HEK293 (cell line): Measurements from ENCODE around the gene NINL.

ENCODE experiments used
- CTCF ChIA-PET: fragments of 350-600 bp; formaldehyde crosslinking; extraction: SDS; loops from one replicate; lab custom pipeline; 2021; ENCODE audit warnings: antibody characterized with exemption; lab: Yijun Ruan, JAX
- POLR2A ChIA-PET: fragments of 300-600 bp; formaldehyde crosslinking; extraction: SDS; loops from one replicate; lab custom pipeline; 2020; ENCODE audit warnings: antibody characterized with exemption, inconsistent platforms; lab: Yijun Ruan, JAX
- H3K27ac ChIP-seq: fragments of 200-500 bp; sonication (Bioruptor generic); 2 replicates; pipeline ENCODE4 v1.5.1; 2014; ENCODE audit warnings: low read depth, low read length, control low read depth, inconsistent platforms; ENCODE audit errors: extremely low read depth
- H3K36me3 ChIP-seq, 2 experiments: fragments of 200-500 bp in 1 of 2; sonication (Bioruptor generic) in 1 of 2; 1 replicate in 1 of 2; 2 replicates in 1 of 2; pipeline ENCODE4 v1.5.1; 2014 to 2017; ENCODE audit warnings: inconsistent platforms in 2 of 2, low read length in 2 of 2; ENCODE audit not compliant: control insufficient read depth in 2 of 2, insufficient read depth in 1 of 2
- H3K4me1 ChIP-seq: fragments of 200-500 bp; sonication (Bioruptor generic); 2 replicates; pipeline ENCODE4 v1.5.1; 2014; ENCODE audit warnings: mild to moderate bottlenecking, low read length, inconsistent platforms; ENCODE audit not compliant: control insufficient read depth, insufficient read depth
- H3K4me3 ChIP-seq: 2 replicates; pipeline ENCODE4 v1.5.1; 2011; ENCODE audit warnings: low read depth, mild to moderate bottlenecking, control low read depth, low read length, moderate library complexity
- H3K9me3 ChIP-seq: fragments of 200-500 bp; sonication (Bioruptor generic); 2 replicates; pipeline ENCODE4 v1.5.1; 2014; ENCODE audit warnings: low read depth, low read length, inconsistent platforms; ENCODE audit not compliant: control insufficient read depth, insufficient read depth
- GLI4 ChIP-seq: fragments of 450-650 bp; formaldehyde crosslinking; IDR thresholded peaks from 2 replicates; pipeline ENCODE4 v1.5.1; 2016; ENCODE audit warnings: missing biosample characterization, missing genetic modification characterization
- GLIS2 ChIP-seq: fragments of 450-650 bp; formaldehyde crosslinking; IDR thresholded peaks from 2 replicates; pipeline ENCODE4 v1.5.1; 2016; ENCODE audit warnings: missing biosample characterization, missing genetic modification characterization
- KLF16 ChIP-seq: fragments of 450-650 bp; formaldehyde crosslinking; IDR thresholded peaks from 2 replicates; pipeline ENCODE4 v1.5.1; 2017; ENCODE audit warnings: missing biosample characterization, missing genetic modification characterization
- KLF7 ChIP-seq: fragments of 450-650 bp; formaldehyde crosslinking; IDR thresholded peaks from 2 replicates; pipeline ENCODE4 v1.5.1; 2016; ENCODE audit warnings: missing biosample characterization, missing genetic modification characterization, borderline replicate concordance
- PRDM1 ChIP-seq: fragments of 450-650 bp; formaldehyde crosslinking; IDR thresholded peaks from 2 replicates; pipeline ENCODE4; 2016; ENCODE audit warnings: missing biosample characterization, missing genetic modification characterization
- ZEB2 ChIP-seq: fragments of 450-650 bp; formaldehyde crosslinking; IDR thresholded peaks from 2 replicates; pipeline ENCODE4 v1.5.1; 2016; ENCODE audit warnings: missing biosample characterization, missing genetic modification characterization
- ZNF121 ChIP-seq: fragments of 450-650 bp; formaldehyde crosslinking; IDR thresholded peaks from 2 replicates; pipeline ENCODE4 v1.5.1; 2016; ENCODE audit warnings: missing biosample characterization, missing genetic modification characterization
- ZNF175 ChIP-seq: fragments of 450-650 bp; formaldehyde crosslinking; IDR thresholded peaks from 2 replicates; pipeline ENCODE4 v1.5.1; 2016; ENCODE audit warnings: missing biosample characterization, missing genetic modification characterization
- ZNF391 ChIP-seq: fragments of 450-650 bp; formaldehyde crosslinking; IDR thresholded peaks from 2 replicates; pipeline ENCODE4 v1.5.1; 2016; ENCODE audit warnings: low read depth, missing biosample characterization, missing genetic modification characterization, borderline replicate concordance
- ZNF426 ChIP-seq: fragments of 450-650 bp; formaldehyde crosslinking; IDR thresholded peaks from 2 replicates; pipeline ENCODE4 v1.5.1; 2017; ENCODE audit warnings: missing biosample characterization, missing genetic modification characterization, mild to moderate bottlenecking, inconsistent platforms, moderate library complexity
- ZNF621 ChIP-seq: fragments of 450-650 bp; formaldehyde crosslinking; IDR thresholded peaks from 2 replicates; pipeline ENCODE4 v1.5.1; 2017; ENCODE audit warnings: missing biosample characterization, missing genetic modification characterization
- ZNF623 ChIP-seq: fragments of 450-650 bp; formaldehyde crosslinking; IDR thresholded peaks from 2 replicates; pipeline ENCODE4 v1.5.1; 2016; ENCODE audit warnings: missing biosample characterization, missing genetic modification characterization
- ZNF654 ChIP-seq: fragments of 450-650 bp; formaldehyde crosslinking; IDR thresholded peaks from 2 replicates; pipeline ENCODE4 v1.5.1; 2016; ENCODE audit warnings: low read depth, missing biosample characterization, missing genetic modification characterization
- ZNF76 ChIP-seq: fragments of 450-650 bp; formaldehyde crosslinking; IDR thresholded peaks from 2 replicates; pipeline ENCODE4; 2016; ENCODE audit warnings: low read depth, missing biosample characterization, missing genetic modification characterization, borderline replicate concordance
- ZNF843 ChIP-seq: fragments of 450-650 bp; formaldehyde crosslinking; IDR thresholded peaks from 2 replicates; pipeline ENCODE4 v1.5.1; 2016; ENCODE audit warnings: missing biosample characterization, missing genetic modification characterization
- ZSCAN16 ChIP-seq: fragments of 450-650 bp; formaldehyde crosslinking; IDR thresholded peaks from 2 replicates; pipeline ENCODE4 v1.5.1; 2016; ENCODE audit warnings: missing biosample characterization, missing genetic modification characterization
- TF ChIP-seq, protein P1 (sequence below): fragments of 450-650 bp; formaldehyde crosslinking; IDR thresholded peaks from 2 replicates; pipeline ENCODE4 v1.5.1; 2016; ENCODE audit warnings: missing biosample characterization, missing genetic modification characterization, low read depth
- TF ChIP-seq, protein P2 (sequence below): fragments of 450-650 bp; formaldehyde crosslinking; IDR thresholded peaks from 2 replicates; pipeline ENCODE4 v1.5.1; 2016; ENCODE audit warnings: missing biosample characterization, missing genetic modification characterization
- TF ChIP-seq, protein P3 (sequence below): fragments of 450-650 bp; formaldehyde crosslinking; conservative IDR thresholded peaks from 2 replicates; pipeline ENCODE4 v1.5.1; 2016; ENCODE audit warnings: low read depth, missing biosample characterization, missing genetic modification characterization

NINL gene

DNA sequence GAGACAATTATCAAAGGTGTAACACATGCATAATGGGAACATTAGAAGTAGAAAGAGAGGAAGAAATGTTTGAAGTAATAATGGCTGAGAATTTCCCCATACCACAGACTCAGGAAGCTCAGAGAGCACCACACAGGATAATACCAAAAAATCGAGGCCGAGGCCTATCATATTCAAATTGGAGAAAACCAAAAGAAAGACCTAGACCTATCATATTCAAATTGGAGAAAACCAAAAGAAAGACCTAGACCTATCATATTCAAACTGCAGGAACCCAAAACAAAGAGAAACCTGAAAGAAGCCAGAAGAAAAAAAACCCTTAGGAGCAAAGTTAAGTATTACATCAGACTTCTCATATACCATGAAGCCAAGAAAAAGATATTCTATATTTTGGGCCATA lies 18.0 kb downstream of the NINL start (continued):
- TF ChIP-seq, protein P1, sequence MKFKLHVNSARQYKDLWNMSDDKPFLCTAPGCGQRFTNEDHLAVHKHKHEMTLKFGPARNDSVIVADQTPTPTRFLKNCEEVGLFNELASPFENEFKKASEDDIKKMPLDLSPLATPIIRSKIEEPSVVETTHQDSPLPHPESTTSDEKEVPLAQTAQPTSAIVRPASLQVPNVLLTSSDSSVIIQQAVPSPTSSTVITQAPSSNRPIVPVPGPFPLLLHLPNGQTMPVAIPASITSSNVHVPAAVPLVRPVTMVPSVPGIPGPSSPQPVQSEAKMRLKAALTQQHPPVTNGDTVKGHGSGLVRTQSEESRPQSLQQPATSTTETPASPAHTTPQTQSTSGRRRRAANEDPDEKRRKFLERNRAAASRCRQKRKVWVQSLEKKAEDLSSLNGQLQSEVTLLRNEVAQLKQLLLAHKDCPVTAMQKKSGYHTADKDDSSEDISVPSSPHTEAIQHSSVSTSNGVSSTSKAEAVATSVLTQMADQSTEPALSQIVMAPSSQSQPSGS (tag by site-specific recombination) = no peak
- TF ChIP-seq ZNF843 = no peak
- TF ChIP-seq PRDM1 (tag by site-specific recombination) = no peak
- TF ChIP-seq GLIS2 (tag by site-specific recombination) = no peak
- TF ChIP-seq ZNF391 (tag by site-specific recombination) = no peak
- TF ChIP-seq, all 188 proteins: peak for 0

DNA sequence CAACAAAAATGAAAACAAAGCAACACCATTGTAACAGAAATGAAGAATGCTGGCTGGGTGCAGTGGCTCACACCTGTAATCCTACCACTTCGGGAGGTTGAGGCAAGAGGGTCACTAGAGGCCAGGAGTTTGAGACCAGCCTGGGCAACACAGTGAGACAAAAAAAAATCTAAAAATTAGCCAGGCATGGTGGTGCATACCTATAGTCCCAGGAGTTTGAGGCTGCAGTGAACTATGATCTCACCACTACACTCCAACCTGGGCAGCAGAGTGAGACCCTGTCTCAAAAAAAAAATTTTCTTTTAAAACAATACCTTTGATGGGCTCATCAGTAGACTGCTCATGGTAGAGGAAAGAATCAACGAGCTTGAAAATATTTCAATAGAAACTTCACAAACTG lies 18.5 kb downstream of the NINL start:
- Histone ChIP-seq H3K9me3 (no peaks in the 10 kb centered on the region), H3K27ac (no peak overlapping the region), H3K4me3 (no peak overlapping the region), H3K4me1 (no peaks in the 10 kb centered on the region), H3K36me3 (no peaks in the 10 kb centered on the region; a peak in 1 of 3 replicates)
- CTCF ChIA-PET = interaction anchor here (0.6 to 0.7 kb wide), 2 partner anchors 47 to 57 kb away, joined by 3 to 4 read pairs; no protein-coding TSS in a partner anchor
- POLR2A ChIA-PET = no interaction called here
- TF ChIP-seq ZNF121 (tag by site-specific recombination) (peak; percentile 67; the same call in 1 of the 2 replicates), KLF16 (no peak)

DNA sequence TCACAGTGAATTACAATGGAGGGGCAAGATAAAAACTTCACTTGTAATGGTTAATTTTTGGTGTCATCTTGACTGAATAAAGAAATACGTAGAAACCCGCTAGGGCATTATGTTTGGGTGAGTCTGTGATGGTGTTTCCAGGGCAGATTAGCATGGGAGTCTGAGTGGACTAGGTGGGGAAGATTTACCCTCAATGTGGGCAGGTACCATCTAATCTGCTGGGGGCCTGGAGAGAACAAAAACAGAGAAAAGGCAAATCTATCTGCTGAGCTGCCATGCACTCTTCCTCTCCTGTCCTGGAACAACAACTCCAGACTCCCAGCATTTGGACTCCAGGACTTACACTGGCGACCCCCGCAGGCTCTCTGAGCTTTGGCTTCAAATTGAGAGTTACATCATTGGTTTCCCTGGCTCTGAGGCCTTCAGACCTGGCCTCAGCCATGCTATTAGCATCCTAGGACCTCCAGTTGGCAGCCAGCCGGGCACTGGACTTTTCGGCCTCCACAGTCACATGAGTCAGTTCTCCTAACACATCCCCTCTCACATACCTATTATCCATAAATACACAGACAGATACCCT lies 19.7 kb downstream of the NINL start:
- TF ChIP-seq, protein P2, sequence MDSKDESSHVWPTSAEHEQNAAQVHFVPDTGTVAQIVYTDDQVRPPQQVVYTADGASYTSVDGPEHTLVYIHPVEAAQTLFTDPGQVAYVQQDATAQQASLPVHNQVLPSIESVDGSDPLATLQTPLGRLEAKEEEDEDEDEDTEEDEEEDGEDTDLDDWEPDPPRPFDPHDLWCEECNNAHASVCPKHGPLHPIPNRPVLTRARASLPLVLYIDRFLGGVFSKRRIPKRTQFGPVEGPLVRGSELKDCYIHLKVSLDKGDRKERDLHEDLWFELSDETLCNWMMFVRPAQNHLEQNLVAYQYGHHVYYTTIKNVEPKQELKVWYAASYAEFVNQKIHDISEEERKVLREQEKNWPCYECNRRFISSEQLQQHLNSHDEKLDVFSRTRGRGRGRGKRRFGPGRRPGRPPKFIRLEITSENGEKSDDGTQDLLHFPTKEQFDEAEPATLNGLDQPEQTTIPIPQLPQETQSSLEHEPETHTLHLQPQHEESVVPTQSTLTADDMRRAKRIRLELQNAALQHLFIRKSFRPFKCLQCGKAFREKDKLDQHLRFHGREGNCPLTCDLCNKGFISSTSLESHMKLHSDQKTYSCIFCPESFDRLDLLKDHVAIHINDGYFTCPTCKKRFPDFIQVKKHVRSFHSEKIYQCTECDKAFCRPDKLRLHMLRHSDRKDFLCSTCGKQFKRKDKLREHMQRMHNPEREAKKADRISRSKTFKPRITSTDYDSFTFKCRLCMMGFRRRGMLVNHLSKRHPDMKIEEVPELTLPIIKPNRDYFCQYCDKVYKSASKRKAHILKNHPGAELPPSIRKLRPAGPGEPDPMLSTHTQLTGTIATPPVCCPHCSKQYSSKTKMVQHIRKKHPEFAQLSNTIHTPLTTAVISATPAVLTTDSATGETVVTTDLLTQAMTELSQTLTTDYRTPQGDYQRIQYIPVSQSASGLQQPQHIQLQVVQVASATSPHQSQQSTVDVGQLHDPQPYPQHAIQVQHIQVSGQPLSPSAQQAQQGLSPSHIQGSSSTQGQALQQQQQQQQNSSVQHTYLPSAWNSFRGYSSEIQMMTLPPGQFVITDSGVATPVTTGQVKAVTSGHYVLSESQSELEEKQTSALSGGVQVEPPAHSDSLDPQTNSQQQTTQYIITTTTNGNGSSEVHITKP (tag by site-specific recombination) = peak; percentile 55
- TF ChIP-seq ZNF426 (tag by site-specific recombination) = no peak
- Histone ChIP-seq H3K27ac (no peak overlapping the region), H3K9me3 (no peaks in the 10 kb centered on the region), H3K36me3 (no peaks in the 10 kb centered on the region; a peak in 1 of 3 replicates), H3K4me3 (no peak overlapping the region), H3K4me1 (no peaks in the 10 kb centered on the region)
- ChIA-PET POLR2A (no interaction called here), CTCF (interaction anchor here (0.7 kb wide), 1 partner anchor 47 kb away, joined by 4 read pairs; no protein-coding TSS in a partner anchor)

DNA sequence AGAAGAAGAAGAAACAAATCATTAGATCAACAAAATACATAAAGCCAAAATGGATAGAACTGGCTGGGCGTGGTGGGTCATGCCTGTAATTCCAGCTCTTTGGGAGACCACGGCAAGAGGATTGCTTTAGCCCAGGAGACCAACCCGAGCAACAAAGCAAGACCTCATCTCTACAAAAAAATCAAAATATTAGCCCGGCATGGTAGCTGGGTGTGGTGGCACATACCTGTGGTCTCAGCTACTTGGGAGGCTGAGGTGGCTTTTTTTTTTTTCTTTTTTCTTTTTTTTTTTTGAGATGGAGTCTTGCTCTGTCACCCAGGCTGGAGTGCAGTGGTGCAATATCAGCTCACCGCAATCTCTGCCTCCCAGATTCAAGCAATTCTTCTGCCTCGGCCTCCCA lies 21.5 kb downstream of the NINL start:
- Histone ChIP-seq H3K36me3 (no peaks in the 10 kb centered on the region; a peak in 1 of 3 replicates), H3K27ac (no peak overlapping the region), H3K9me3 (no peaks in the 10 kb centered on the region), H3K4me3 (no peak overlapping the region), H3K4me1 (no peaks in the 10 kb centered on the region)
- ChIA-PET POLR2A (no interaction called here), CTCF (no interaction called here)
- TF ChIP-seq GLI4 (tag by site-specific recombination) (no peak), ZNF654 (tag by site-specific recombination) (no peak), ZSCAN16 (tag by site-specific recombination) (no peak), ZNF76 (tag by site-specific recombination) (no peak), KLF7 (tag by site-specific recombination) (no peak), ZEB2 (tag by site-specific recombination) (no peak), ZNF175 (no peak), ZNF621 (tag by site-specific recombination) (no peak), ZNF623 (tag by site-specific recombination) (no peak)
- TF ChIP-seq, protein P3, sequence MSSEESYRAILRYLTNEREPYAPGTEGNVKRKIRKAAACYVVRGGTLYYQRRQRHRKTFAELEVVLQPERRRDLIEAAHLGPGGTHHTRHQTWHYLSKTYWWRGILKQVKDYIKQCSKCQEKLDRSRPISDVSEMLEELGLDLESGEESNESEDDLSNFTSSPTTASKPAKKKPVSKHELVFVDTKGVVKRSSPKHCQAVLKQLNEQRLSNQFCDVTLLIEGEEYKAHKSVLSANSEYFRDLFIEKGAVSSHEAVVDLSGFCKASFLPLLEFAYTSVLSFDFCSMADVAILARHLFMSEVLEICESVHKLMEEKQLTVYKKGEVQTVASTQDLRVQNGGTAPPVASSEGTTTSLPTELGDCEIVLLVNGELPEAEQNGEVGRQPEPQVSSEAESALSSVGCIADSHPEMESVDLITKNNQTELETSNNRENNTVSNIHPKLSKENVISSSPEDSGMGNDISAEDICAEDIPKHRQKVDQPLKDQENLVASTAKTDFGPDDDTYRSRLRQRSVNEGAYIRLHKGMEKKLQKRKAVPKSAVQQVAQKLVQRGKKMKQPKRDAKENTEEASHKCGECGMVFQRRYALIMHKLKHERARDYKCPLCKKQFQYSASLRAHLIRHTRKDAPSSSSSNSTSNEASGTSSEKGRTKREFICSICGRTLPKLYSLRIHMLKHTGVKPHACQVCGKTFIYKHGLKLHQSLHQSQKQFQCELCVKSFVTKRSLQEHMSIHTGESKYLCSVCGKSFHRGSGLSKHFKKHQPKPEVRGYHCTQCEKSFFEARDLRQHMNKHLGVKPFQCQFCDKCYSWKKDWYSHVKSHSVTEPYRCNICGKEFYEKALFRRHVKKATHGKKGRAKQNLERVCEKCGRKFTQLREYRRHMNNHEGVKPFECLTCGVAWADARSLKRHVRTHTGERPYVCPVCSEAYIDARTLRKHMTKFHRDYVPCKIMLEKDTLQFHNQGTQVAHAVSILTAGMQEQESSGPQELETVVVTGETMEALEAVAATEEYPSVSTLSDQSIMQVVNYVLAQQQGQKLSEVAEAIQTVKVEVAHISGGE = no peak
